Astrocyte (in vitro differentiated cells and primary cell): ENCODE results near the gene CDH1.

Source experiments
- CTCF ChIP-seq: IDR thresholded peaks from 2 replicates; pipeline ENCODE4 v1.5.1; 2011; ENCODE audit warnings: low read depth, mild to moderate bottlenecking, inconsistent platforms, low read length, moderate library complexity; ENCODE audit not compliant: insufficient read depth
- EZH2 ChIP-seq: IDR thresholded peaks from 2 replicates; pipeline ENCODE4 v1.6.1; 2012; ENCODE audit warnings: mild to moderate bottlenecking, low read length, inconsistent platforms; ENCODE audit not compliant: insufficient read depth

GRCh38 chr16:68779891-68780290, 42.8 kb downstream of the CDH1 start:
- TF ChIP-seq CTCF: no peak
- TF ChIP-seq EZH2: no peak
